Measurements from ENCODE around the gene B4GAT1.

GRCh38 chr11:66297610-66298009 is 49.8 kb downstream of the B4GAT1 start:
- no peak for TF ChIP-seq POLR2AphosphoS5 (IDR thresholded peaks at IDR 0.05; ENCODE audit: low read depth, low read length)
- no peak for TF ChIP-seq POLR2A (IDR thresholded peaks at IDR 0.05; ENCODE audit: low read depth, low read length)

All from GM12892 (cell line).